Neuronal stem cell (in vitro differentiated cells): ENCODE data around the gene C2CD4C.

ENCODE experiments used
- DNase-seq: peaks from one replicate; pipeline ENCODE4 v3.0.0-alpha.2; 2013; ENCODE audit warnings: low spot score
- H2AFZ ChIP-seq: one replicate; pipeline ENCODE4 v1.6.1; 2013; ENCODE audit warnings: mild to moderate bottlenecking, low read length, inconsistent platforms
- H2AK5ac ChIP-seq: 2 replicates; pipeline ENCODE4 v1.6.1; 2013; ENCODE audit warnings: low read depth, mild to moderate bottlenecking, inconsistent platforms, low read length, moderate library complexity, mixed read lengths
- H2BK120ac ChIP-seq: 2 replicates; pipeline ENCODE4 v1.6.1; 2013; ENCODE audit warnings: low read depth, mild to moderate bottlenecking, inconsistent platforms, low read length, moderate library complexity, mixed read lengths
- H2BK12ac ChIP-seq: one replicate; pipeline ENCODE4 v1.6.1; 2013; ENCODE audit warnings: low read length, inconsistent platforms
- H2BK15ac ChIP-seq: 2 replicates; pipeline ENCODE4 v1.6.1; 2013; ENCODE audit warnings: mild to moderate bottlenecking, low read length, inconsistent platforms, mixed read lengths
- H2BK5ac ChIP-seq: one replicate; pipeline ENCODE4 v1.6.1; 2013; ENCODE audit warnings: inconsistent platforms, mild to moderate bottlenecking, low read length, moderate library complexity
- H3K14ac ChIP-seq: one replicate; pipeline ENCODE4 v1.6.1; 2013; ENCODE audit warnings: low read length, inconsistent platforms
- H3K18ac ChIP-seq: 2 replicates; pipeline ENCODE4 v1.6.1; 2013; ENCODE audit warnings: low read length, inconsistent platforms
- H3K23ac ChIP-seq: 2 replicates; pipeline ENCODE4 v1.6.1; 2013; ENCODE audit warnings: low read depth, mild to moderate bottlenecking, mixed read lengths, low read length, inconsistent platforms; ENCODE audit not compliant: poor library complexity
- H3K27ac ChIP-seq: replicated peaks from 3 replicates; pipeline ENCODE4 v1.5.1; 2013; ENCODE audit warnings: low read length, inconsistent platforms
- H3K27me3 ChIP-seq, 3 experiments: 2 replicates each; pipeline ENCODE4 v1.6.1; 2013; ENCODE audit warnings: low read length in 3 of 3, mild to moderate bottlenecking in 2 of 3, inconsistent platforms in 1 of 3, low read depth in 1 of 3, mixed read lengths in 1 of 3, moderate library complexity in 1 of 3; ENCODE audit not compliant: control insufficient read depth in 3 of 3, insufficient read depth in 3 of 3
- H3K36me3 ChIP-seq, 2 donors: replicated peaks in 1 of 2; 2 replicates each; pipeline ENCODE4 v1.6.1; 2013; ENCODE audit warnings: low read length in 2 of 2; ENCODE audit not compliant: control insufficient read depth in 2 of 2, insufficient read depth in 2 of 2
- H3K4ac ChIP-seq: 2 replicates; pipeline ENCODE4 v1.6.1; 2013; ENCODE audit warnings: inconsistent platforms, mild to moderate bottlenecking, low read length, moderate library complexity
- H3K4me1 ChIP-seq, 2 donors: 1 replicate in 1 of 2; 2 replicates in 1 of 2; pipeline ENCODE4 v1.6.1; 2013; ENCODE audit warnings: low read length in 2 of 2, low read depth in 1 of 2; ENCODE audit not compliant: control insufficient read depth in 2 of 2, insufficient read depth in 1 of 2
- H3K4me2 ChIP-seq: one replicate; pipeline ENCODE4 v1.6.1; 2013; ENCODE audit warnings: mild to moderate bottlenecking, low read length, inconsistent platforms; ENCODE audit not compliant: insufficient read depth, poor library complexity, severe bottlenecking
- H3K4me3 ChIP-seq, 2 donors: 2 replicates each; pipeline ENCODE4 v1.5.1; 2013; ENCODE audit warnings: low read length in 2 of 2, mild to moderate bottlenecking in 2 of 2, inconsistent platforms in 1 of 2, moderate library complexity in 1 of 2
- H3K79me1 ChIP-seq: one replicate; pipeline ENCODE4 v1.6.1; 2013; ENCODE audit warnings: low read depth, mild to moderate bottlenecking, inconsistent platforms, low read length, moderate library complexity
- H3K9ac ChIP-seq: one replicate; pipeline ENCODE4 v1.6.1; 2013; ENCODE audit warnings: mild to moderate bottlenecking, low read depth, low read length, inconsistent platforms; ENCODE audit not compliant: poor library complexity
- H3K9me3 ChIP-seq, 2 donors: replicated peaks in 1 of 2; 2 replicates each; pipeline versions ENCODE3 to v1.6.1; 2013; ENCODE audit warnings: low read length in 2 of 2, mild to moderate bottlenecking in 2 of 2, inconsistent platforms in 1 of 2, low read depth in 1 of 2, mixed read lengths in 1 of 2, moderate library complexity in 1 of 2; ENCODE audit not compliant: control insufficient read depth in 2 of 2, insufficient read depth in 1 of 2
- H4K8ac ChIP-seq: one replicate; pipeline ENCODE4 v1.6.1; 2013; ENCODE audit warnings: low read depth, mild to moderate bottlenecking, inconsistent platforms, low read length, moderate library complexity
- H4K91ac ChIP-seq: one replicate; pipeline ENCODE4 v1.6.1; 2013; ENCODE audit warnings: low read length, low read depth, mild to moderate bottlenecking, inconsistent platforms; ENCODE audit not compliant: poor library complexity
- WGBS, 2 donors: extraction: QIAGEN DNeasy Blood & Tissue Kit; methylation state at CpG; one replicate each; pipeline ENCODE4 v1.1.7; 2013; ENCODE audit warnings: missing lambda C conversion rate in 2 of 2, mixed read lengths in 1 of 2; ENCODE audit not compliant: insufficient read length in 2 of 2, insufficient replicate concordance in 1 of 2; ENCODE audit errors: extremely low coverage in 2 of 2; 5-methylcytosine and 5-hydroxymethylcytosine counted together

The C2CD4C gene

GRCh38 chr19:364496-365287, 44.3 kb downstream of the C2CD4C start:
- H3K4me2 ChIP-seq, result no peak overlapping the region
- H3K4me1 ChIP-seq, result no peaks in the 10 kb centered on the region
- H4K8ac ChIP-seq, result peak overlapping the region; percentile 43
- no peak overlapping the region for H2BK15ac ChIP-seq
- no peak overlapping the region for H2BK5ac ChIP-seq
- DNase-seq, result no peak
- H3K27me3 ChIP-seq, result peaks cover 0 to 4% (median 0%) of the 10 kb centered on the region in 3 experiments
- H3K9me3 ChIP-seq, result peaks cover 0 to 2% of the 10 kb centered on the region in 2 donors
- H3K18ac ChIP-seq, result peak overlapping the region; percentile 48
- no peak overlapping the region for H2AFZ ChIP-seq
- H3K79me1 ChIP-seq, result no peaks in the 10 kb centered on the region
- H4K91ac ChIP-seq, result no peak overlapping the region
- H2BK12ac ChIP-seq, result peak overlapping the region; percentile 73
- H3K9ac ChIP-seq, result no peak overlapping the region
- no peak overlapping the region for H3K4ac ChIP-seq
- H3K27ac ChIP-seq, result no peak overlapping the region
- H3K36me3 ChIP-seq, result no peaks in the 10 kb centered on the region
- no peak overlapping the region for H2BK120ac ChIP-seq
- peak overlapping the region; percentile 51 for H3K23ac ChIP-seq
- no peak overlapping the region for H3K4me3 ChIP-seq
- no peak overlapping the region for H3K14ac ChIP-seq
- peak overlapping the region; percentile 75 for H2AK5ac ChIP-seq
- no CpG with 5 or more reads among the region's 17 CpGs for WGBS, 2 donors

GRCh38 chr19:362683-363082, 46.3 kb downstream of the C2CD4C start:
- no peak for DNase-seq
- Histone ChIP-seq H3K79me1 (no peaks in the 10 kb centered on the region), H2BK5ac (no peak overlapping the region), H3K27me3 (no peaks in the 10 kb centered on the region), H2BK12ac (no peak overlapping the region), H2AFZ (no peak overlapping the region), H3K36me3 (no peaks in the 10 kb centered on the region), H3K4me2 (no peak overlapping the region), H4K91ac (no peak overlapping the region), H2BK120ac (no peak overlapping the region), H3K18ac (no peak overlapping the region), H3K9me3 (peaks cover 0 to 2% of the 10 kb centered on the region in 2 donors), H4K8ac (no peak overlapping the region), H2BK15ac (no peak overlapping the region), H3K27ac (no peak overlapping the region), H3K14ac (no peak overlapping the region), H3K9ac (no peak overlapping the region), H3K23ac (no peak overlapping the region), H2AK5ac (no peak overlapping the region), H3K4me3 (peak overlapping the region in 1 of 2 donors; percentile 3), H3K4me1 (no peaks in the 10 kb centered on the region), H3K4ac (no peak overlapping the region)
- WGBS, 2 donors, result no CpG with 5 or more reads among the region's 11 CpGs

- H3K36me3 ChIP-seq, result no peaks in the 10 kb centered on the region
- H4K91ac ChIP-seq, result no peak overlapping the region
- no peaks in the 10 kb centered on the region for H3K4me1 ChIP-seq
- no peak overlapping the region for H4K8ac ChIP-seq
- no peak overlapping the region for H2BK15ac ChIP-seq
- peaks cover 0 to 4% (median 0%) of the 10 kb centered on the region in 3 experiments for H3K27me3 ChIP-seq
- no peak overlapping the region for H2AK5ac ChIP-seq
- no peak overlapping the region for H2BK120ac ChIP-seq
- H3K9ac ChIP-seq, result no peak overlapping the region
- H3K4me3 ChIP-seq, result no peak overlapping the region
- peaks cover 0 to 3% of the 10 kb centered on the region in 2 donors for H3K9me3 ChIP-seq
- no peak overlapping the region for H2AFZ ChIP-seq
- no CpG with 5 or more reads among the region's 11 CpGs for WGBS, 2 donors
- H3K14ac ChIP-seq, result no peak overlapping the region
- H3K27ac ChIP-seq, result no peak overlapping the region
- DNase-seq, result no peak
- no peak overlapping the region for H3K18ac ChIP-seq
- H3K4me2 ChIP-seq, result no peak overlapping the region
- H3K23ac ChIP-seq, result no peak overlapping the region
- H3K79me1 ChIP-seq, result no peaks in the 10 kb centered on the region
- no peak overlapping the region for H2BK12ac ChIP-seq
- peak overlapping the region; percentile 75 for H2BK5ac ChIP-seq
- H3K4ac ChIP-seq, result no peak overlapping the region
Observed at GRCh38 chr19:362154-362553, 46.8 kb downstream of the C2CD4C start.

- no peak overlapping the region for H3K23ac ChIP-seq
- no peak overlapping the region for H3K18ac ChIP-seq
- H4K8ac ChIP-seq, result no peak overlapping the region
- no peak overlapping the region for H3K27ac ChIP-seq
- H2BK5ac ChIP-seq, result no peak overlapping the region
- no peak overlapping the region for H2AK5ac ChIP-seq
- no peaks in the 10 kb centered on the region for H3K36me3 ChIP-seq
- no CpG with 5 or more reads among the region's 2 CpGs for WGBS, 2 donors
- H4K91ac ChIP-seq, result no peak overlapping the region
- H3K4me3 ChIP-seq, result no peak overlapping the region
- no peak overlapping the region for H2BK15ac ChIP-seq
- no peak for DNase-seq
- H3K4me1 ChIP-seq, result no peaks in the 10 kb centered on the region
- H3K27me3 ChIP-seq, result peaks cover 0 to 4% (median 0%) of the 10 kb centered on the region in 3 experiments
- H3K4me2 ChIP-seq, result no peak overlapping the region
- H2BK12ac ChIP-seq, result peak overlapping the region; percentile 16
- H3K79me1 ChIP-seq, result no peaks in the 10 kb centered on the region
- H3K14ac ChIP-seq, result no peak overlapping the region
- no peak overlapping the region for H3K4ac ChIP-seq
- H2BK120ac ChIP-seq, result no peak overlapping the region
- peaks cover 0 to 3% of the 10 kb centered on the region in 2 donors for H3K9me3 ChIP-seq
- H2AFZ ChIP-seq, result no peak overlapping the region
- no peak overlapping the region for H3K9ac ChIP-seq
Observed at GRCh38 chr19:359653-359925, 49.4 kb downstream of the C2CD4C start.
